GM19395 (cell line): ENCODE measurements around the gene EXOSC1.
"Not testable (repeated sequence)": the region's sequence is repeated elsewhere in the genome, so short reads cannot be mapped to it uniquely, and the experiment has no call there.

Source experiments
- ATAC-seq: cut with Tn5 transposase; IDR thresholded peaks from one replicate; pipeline ENCODE4 v1.9.1; 2021; ENCODE audit warnings: mild to moderate bottlenecking, moderate library complexity; ENCODE audit not compliant: unreplicated experiment

Gene EXOSC1

GRCh38 chr10:97411406-97411805 lies 34.4 kb downstream of the EXOSC1 start:
- no peak for ATAC-seq

- no peak for ATAC-seq
These were observed 37.3 kb downstream of the EXOSC1 start for GRCh38 chr10:97408496-97408992.

- ATAC-seq: no peak
These were observed 37.9 kb downstream of the EXOSC1 start for GRCh38 chr10:97407952-97408248.

- ATAC-seq: peak; percentile 95
These were observed 38.4 kb downstream of the EXOSC1 start for GRCh38 chr10:97407211-97407951.

- ATAC-seq: not testable (repeated sequence)
These were observed 39.3 kb downstream of the EXOSC1 start for GRCh38 chr10:97406483-97406882.

GRCh38 chr10:97406064-97406463 lies 39.7 kb downstream of the EXOSC1 start:
- no peak for ATAC-seq

- no peak for ATAC-seq
These were observed 41.8 kb downstream of the EXOSC1 start for GRCh38 chr10:97404044-97404443.

GRCh38 chr10:97401455-97401919 lies 44.3 kb downstream of the EXOSC1 start:
- no peak for ATAC-seq

GRCh38 chr10:97400665-97401454 lies 44.9 kb downstream of the EXOSC1 start, which contains the start of gene RRP12:
TSS of gene RRP12 (minus strand) at chr10:97401340. CDS start at chr10:97401231, 109 bp downstream.
- ATAC-seq: peak; percentile 98

- ATAC-seq: no peak
These were observed 45.8 kb downstream of the EXOSC1 start for GRCh38 chr10:97399843-97400545.

- ATAC-seq: no peak
These were observed 49.8 kb downstream of the EXOSC1 start for GRCh38 chr10:97396056-97396455.

GRCh38 chr10:97393034-97393573 lies 52.7 kb downstream of the EXOSC1 start:
- ATAC-seq: no peak

GRCh38 chr10:97390091-97390490 lies 55.7 kb downstream of the EXOSC1 start:
- ATAC-seq: no peak

- no peak for ATAC-seq
These were observed 57.7 kb downstream of the EXOSC1 start for GRCh38 chr10:97388152-97388551.
